ENCODE measurements around the gene DDX18.

DDX18 gene

DNA sequence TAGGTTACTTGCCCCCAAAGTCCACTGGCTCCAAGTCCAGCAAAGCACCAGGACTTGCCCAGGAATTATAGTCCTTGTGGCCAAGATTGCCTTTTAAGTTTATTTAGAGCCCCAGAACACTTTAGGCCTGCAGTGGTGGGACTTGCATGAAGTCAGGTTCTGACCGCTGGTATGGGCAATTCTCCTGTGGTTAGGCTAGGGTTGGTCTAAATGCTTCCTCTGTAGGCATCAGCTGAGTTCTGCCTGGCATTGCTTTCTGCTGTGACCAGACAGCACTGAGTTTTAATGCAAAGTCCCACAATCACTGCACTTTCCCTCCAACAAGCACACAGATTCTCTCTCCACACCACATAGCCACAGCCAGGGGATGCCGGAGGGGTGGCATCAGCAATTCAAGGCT lies 64.5 kb downstream of the DDX18 start:
- H3K27ac ChIP-seq (ENCODE audit: low read depth, low read length): no peak overlapping the region
- H3K4me1 ChIP-seq (ENCODE audit: control insufficient read depth in 5 of 5, insufficient read depth in 5 of 5, low read length in 5 of 5): no peaks in the 10 kb centered on the region
- no peaks in the 10 kb centered on the region for H3K9me3 ChIP-seq (ENCODE audit: control insufficient read depth in 5 of 5, low read length in 5 of 5)
- no peak overlapping the region for H3K4me3 ChIP-seq (ENCODE audit: low read depth in 1 of 5, low read length in 5 of 5)
- H3K27me3 ChIP-seq (ENCODE audit: control insufficient read depth in 5 of 5, insufficient read depth in 4 of 5, low read length in 5 of 5): no peaks in the 10 kb centered on the region
- H3K9ac ChIP-seq (ENCODE audit: low read length in 5 of 5): no peak overlapping the region
- no peaks in the 10 kb centered on the region for H3K36me3 ChIP-seq (ENCODE audit: control insufficient read depth in 5 of 5, insufficient read depth in 5 of 5, low read length in 5 of 5)
